Hepatocyte (in vitro differentiated cells): ENCODE data around the gene PITX1.
A peak's percentile ranks its signal among the peaks of the same experiment; 100 is the strongest.

Experiments
- CTCF ChIP-seq: fragments of 200-600 bp; sonication (generic); IDR thresholded peaks from 2 replicates; pipeline ENCODE4 v1.5.1; 2016; ENCODE audit warnings: antibody characterized with exemption, mild to moderate bottlenecking; ENCODE audit not compliant: poor library complexity
- EZH2phosphoT487 ChIP-seq: fragments of 200-600 bp; sonication (generic); IDR thresholded peaks from one replicate; pipeline ENCODE4 v1.6.1; 2018; ENCODE audit warnings: antibody characterized with exemption, mild to moderate bottlenecking, low read depth, moderate library complexity; ENCODE audit not compliant: unreplicated experiment, severe bottlenecking

GRCh38 chr5:135038813-135039270 lies 4.8 kb upstream of the PITX1 start:
- TF ChIP-seq CTCF, result no peak
- TF ChIP-seq EZH2phosphoT487, result peak; percentile 65
